Gastrocnemius medialis (tissue), 4 donors: Measurements from ENCODE around the gene NAALADL1. TPM values are rescaled to one million over a fixed set of nuclear protein-coding genes. Genes with fewer than 3 reads are reported as not detected.
A peak's percentile ranks its signal among the peaks of the same experiment; 100 is the strongest.

ENCODE experiments used
- ATAC-seq, 2 donors: fragments of 150-250 bp; one replicate each; pipeline ENCODE4 v1.9.1; 2016
- DNase-seq, 2 donors: peaks; one replicate each; pipeline ENCODE4 v3.0.0-alpha.2; 2019
- H3K27ac ChIP-seq, 4 donors: fragments of 200-600 bp; sonication (generic); 1 replicate in 1 of 4; 2 replicates in 3 of 4; pipeline ENCODE4 v1.5.1; 2016 to 2018; ENCODE audit warnings: mild to moderate bottlenecking in 2 of 4, moderate library complexity in 1 of 4
- H3K27me3 ChIP-seq, 3 donors: fragments of 200-600 bp; sonication (generic) in 2 of 3; 1 replicate in 1 of 3; 2 replicates in 2 of 3; pipeline versions ENCODE4 v1.5.1 to v1.6.0; 2016 to 2019; ENCODE audit warnings: mild to moderate bottlenecking in 1 of 3, moderate library complexity in 1 of 3
- H3K36me3 ChIP-seq, 2 donors: fragments of 200-600 bp; sonication (generic) in 1 of 2; one replicate each; pipeline ENCODE4 v1.5.1; 2017 to 2018
- H3K4me1 ChIP-seq, 2 donors: fragments of 200-600 bp; sonication (generic) in 1 of 2; one replicate each; pipeline ENCODE4 v1.5.1; 2016 to 2017; ENCODE audit warnings: mild to moderate bottlenecking in 2 of 2
- H3K4me3 ChIP-seq, 4 donors: fragments of 200-600 bp; sonication (generic) in 3 of 4; 1 replicate in 1 of 4; 2 replicates in 3 of 4; pipeline ENCODE4 v1.5.1; 2016 to 2019; ENCODE audit warnings: mild to moderate bottlenecking in 2 of 4
- H3K9me3 ChIP-seq, 3 donors: fragments of 200-600 bp; sonication (generic) in 2 of 3; 1 replicate in 1 of 3; 2 replicates in 2 of 3; pipeline ENCODE4 v1.5.1; 2016 to 2019
- POLR2A ChIP-seq, 2 donors: fragments of 450-650 bp; IDR thresholded peaks; one replicate each; pipeline ENCODE4 v1.6.1; 2017; ENCODE audit warnings: antibody characterized with exemption in 2 of 2, mild to moderate bottlenecking in 2 of 2, moderate library complexity in 2 of 2
- in situ Hi-C, 4 donors: fragments of 200-750 bp; cut with MboI; loops; one replicate each; pipeline versions ENCODE4 v1.15.0 to v1.8.0; 2017; ENCODE audit warnings: low sequenced_read_pairs in 4 of 4
- intact Hi-C: fragments of 100-400 bp; cut with DNase I; formaldehyde crosslinking; loops from one replicate; pipeline ENCODE4 v1.15.1; 2023; ENCODE audit warnings: low total_unique reads
- total RNA-seq, 4 donors: library from RNA; depleted of rRNA; stranded (reverse); fragments of >200 nt; gene quantifications; one replicate each; pipeline versions ENCODE4 v1.1.0 to v1.2.3, GENCODE V29; 2016
- TF ChIP-seq, protein P1 (sequence below), 5 experiments: fragments of 450-650 bp in 3 of 5; fragments of 200-600 bp in 2 of 5; sonication (generic) in 2 of 5; IDR thresholded peaks in 4 of 5; conservative IDR thresholded peaks in 1 of 5; 1 replicate in 4 of 5; 2 replicates in 1 of 5; pipeline ENCODE4 v1.5.1; 2016 to 2019; ENCODE audit warnings: antibody characterized with exemption in 5 of 5, mild to moderate bottlenecking in 3 of 5, moderate library complexity in 3 of 5

The NAALADL1 gene
- total RNA-seq, 4 donors from 2014 or later, result 0.22 to 4.0 (median 2.6) TPM

DNA sequence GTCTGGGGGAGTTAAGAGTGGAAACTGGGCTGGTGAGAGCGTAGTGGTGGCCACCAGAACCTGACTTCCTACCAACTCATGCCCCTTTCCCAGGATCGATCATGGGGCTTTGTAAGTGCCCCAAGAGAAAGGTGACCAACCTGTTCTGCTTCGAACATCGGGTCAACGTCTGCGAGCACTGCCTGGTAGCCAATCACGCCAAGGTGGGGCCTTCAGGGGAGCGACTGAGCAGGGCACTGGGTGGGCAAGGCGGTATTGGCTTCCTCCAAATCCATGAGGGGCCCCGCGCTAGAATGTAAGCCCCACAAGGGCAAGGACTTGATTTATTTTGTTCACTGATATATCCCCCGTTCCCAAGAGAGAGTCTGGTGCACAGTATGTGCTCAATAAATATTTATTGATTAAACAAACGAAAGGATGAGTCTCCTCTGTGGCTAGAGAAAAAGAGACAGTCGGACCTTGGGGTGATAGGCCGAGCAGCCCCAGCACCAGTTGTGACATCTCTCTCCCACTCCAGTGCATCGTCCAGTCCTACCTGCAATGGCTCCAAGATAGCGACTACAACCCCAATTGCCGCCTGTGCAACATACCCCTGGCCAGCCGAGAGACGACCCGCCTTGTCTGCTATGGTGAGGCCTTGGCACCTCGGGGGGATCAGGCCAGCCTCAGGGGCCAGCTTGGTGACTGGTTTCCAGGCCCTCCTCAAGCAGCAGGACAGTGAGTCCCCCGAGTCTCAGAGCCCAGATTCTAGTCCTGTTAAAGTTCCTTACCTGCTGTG, 26.4 kb upstream of the NAALADL1 start:
- Histone ChIP-seq H3K9me3 (no peaks in the 10 kb centered on the region), H3K27ac (peak overlapping the region; percentile 90 to 98 (median 91)), H3K4me1 (peaks cover 12 to 18% of the 10 kb centered on the region in 2 donors), H3K27me3 (no peaks in the 10 kb centered on the region), H3K4me3 (peak overlapping the region; percentile 71 to 95 (median 81)), H3K36me3 (peaks cover 0 to 40% of the 10 kb centered on the region in 2 donors)
- DNase-seq (no peak), ATAC-seq (peak in 1 of 2 donors; percentile 1)
- intact Hi-C loops (loop anchor here (1.0 to 5.0 kb wide), 7 partner anchors 12 to 1261 kb away; partner anchors contain the start of genes BRMS1, FAU, MRPL49 and SAC3D1), in situ Hi-C loops (no loop called here)
- no peak for TF ChIP-seq POLR2A (IDR thresholded peaks at IDR 0.05)
- TF ChIP-seq, protein P1, sequence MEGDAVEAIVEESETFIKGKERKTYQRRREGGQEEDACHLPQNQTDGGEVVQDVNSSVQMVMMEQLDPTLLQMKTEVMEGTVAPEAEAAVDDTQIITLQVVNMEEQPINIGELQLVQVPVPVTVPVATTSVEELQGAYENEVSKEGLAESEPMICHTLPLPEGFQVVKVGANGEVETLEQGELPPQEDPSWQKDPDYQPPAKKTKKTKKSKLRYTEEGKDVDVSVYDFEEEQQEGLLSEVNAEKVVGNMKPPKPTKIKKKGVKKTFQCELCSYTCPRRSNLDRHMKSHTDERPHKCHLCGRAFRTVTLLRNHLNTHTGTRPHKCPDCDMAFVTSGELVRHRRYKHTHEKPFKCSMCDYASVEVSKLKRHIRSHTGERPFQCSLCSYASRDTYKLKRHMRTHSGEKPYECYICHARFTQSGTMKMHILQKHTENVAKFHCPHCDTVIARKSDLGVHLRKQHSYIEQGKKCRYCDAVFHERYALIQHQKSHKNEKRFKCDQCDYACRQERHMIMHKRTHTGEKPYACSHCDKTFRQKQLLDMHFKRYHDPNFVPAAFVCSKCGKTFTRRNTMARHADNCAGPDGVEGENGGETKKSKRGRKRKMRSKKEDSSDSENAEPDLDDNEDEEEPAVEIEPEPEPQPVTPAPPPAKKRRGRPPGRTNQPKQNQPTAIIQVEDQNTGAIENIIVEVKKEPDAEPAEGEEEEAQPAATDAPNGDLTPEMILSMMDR (IDR thresholded peaks at IDR 0.05 in 4 of 5, conservative IDR thresholded peaks at IDR 0.05 in 1 of 5), result no peak

GRCh38 chr11:65083834-65084597, 25.7 kb upstream of the NAALADL1 start, which contains the start of the genes CDCA5 and ZFPL1:
Gene CDCA5, minus strand, starts transcription at chr11:65084040. Its CDS starts 62 bp downstream, at chr11:65083978.
Gene ZFPL1, plus strand, starts transcription at chr11:65084222. Its CDS starts 477 bp downstream, at chr11:65084699.
- Histone ChIP-seq H3K9me3 (no peaks in the 10 kb centered on the region), H3K27me3 (no peaks in the 10 kb centered on the region), H3K27ac (peak within 1 kb of the TSS; percentile 90 to 98 (median 91)), H3K36me3 (peaks cover 0 to 38% of the 10 kb centered on the region in 2 donors), H3K4me3 (peak within 1 kb of the TSS; percentile 71 to 95 (median 81)), H3K4me1 (peaks cover 12 to 18% of the 10 kb centered on the region in 2 donors)
- peak; percentile 12 to 52 for TF ChIP-seq POLR2A (IDR thresholded peaks at IDR 0.05)
- TF ChIP-seq, protein P1 (IDR thresholded peaks at IDR 0.05 in 4 of 5, conservative IDR thresholded peaks at IDR 0.05 in 1 of 5), result peak in 1 of 5 experiments; percentile 4
- intact Hi-C loops, result loop anchor here (1.0 to 5.0 kb wide), 7 partner anchors 12 to 1261 kb away; partner anchors contain the start of genes BRMS1, FAU, MRPL49 and SAC3D1
- DNase-seq (peak; percentile 90 to 93), ATAC-seq (peak; percentile 98 to 99)
- in situ Hi-C loops, result no loop called here

- TF ChIP-seq, protein P1 (IDR thresholded peaks at IDR 0.05 in 4 of 5, conservative IDR thresholded peaks at IDR 0.05 in 1 of 5), result no peak
- TF ChIP-seq POLR2A (IDR thresholded peaks at IDR 0.05), result no peak
- Histone ChIP-seq H3K27ac (peak overlapping the region; percentile 90 to 98 (median 91)), H3K36me3 (peaks cover 0 to 31% of the 10 kb centered on the region in 2 donors), H3K27me3 (no peaks in the 10 kb centered on the region), H3K9me3 (no peaks in the 10 kb centered on the region), H3K4me3 (peak overlapping the region; percentile 71 to 95 (median 81)), H3K4me1 (peaks cover 12 to 18% of the 10 kb centered on the region in 2 donors)
- ATAC-seq (peak in 1 of 2 donors; percentile 1), DNase-seq (no peak)
- in situ Hi-C loops (no loop called here), intact Hi-C loops (loop anchor here (5.0 kb wide), 1 partner anchor 41 kb away; the partner anchor contains the start of gene SAC3D1)
These were observed 24.9 kb upstream of the NAALADL1 start for GRCh38 chr11:65083134-65083833.

DNA sequence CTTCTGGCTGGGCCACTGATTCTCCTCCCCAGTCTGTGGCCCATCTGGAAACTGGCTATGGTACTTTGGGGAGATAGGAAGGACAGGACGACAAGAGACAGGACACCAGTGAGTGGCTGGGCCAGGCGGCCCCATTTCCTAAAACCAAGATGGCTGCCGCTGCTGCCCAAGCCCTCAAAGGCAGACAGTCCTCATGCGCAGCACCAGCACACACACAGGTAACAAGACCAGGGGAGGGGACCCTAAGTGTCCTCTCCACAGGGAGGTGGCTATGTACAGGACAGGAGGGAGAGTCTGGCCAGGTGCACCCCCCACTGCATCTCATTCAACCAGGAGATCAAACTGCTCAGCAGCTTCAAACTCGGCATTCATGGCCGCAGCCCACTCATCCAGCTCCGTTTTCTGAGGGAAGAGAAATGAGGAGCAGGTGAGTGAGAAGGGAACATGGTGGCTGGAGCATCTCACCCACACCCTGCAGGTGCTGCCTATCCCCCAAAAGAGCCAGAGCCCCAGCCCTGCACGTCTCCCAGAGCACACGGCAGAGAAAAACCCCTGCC, 20.5 kb upstream of the NAALADL1 start:
- no peak overlapping the region for H3K27ac ChIP-seq
- H3K27me3 ChIP-seq, result no peaks in the 10 kb centered on the region
- no peak for ATAC-seq
- H3K4me1 ChIP-seq, result peaks cover 6 to 8% of the 10 kb centered on the region in 2 donors
- no peaks in the 10 kb centered on the region for H3K36me3 ChIP-seq
- no peaks in the 10 kb centered on the region for H3K9me3 ChIP-seq
- intact Hi-C loops, result no loop called here
- no peak overlapping the region for H3K4me3 ChIP-seq
- in situ Hi-C loops, result no loop called here
- TF ChIP-seq POLR2A (IDR thresholded peaks at IDR 0.05), result no peak
- TF ChIP-seq, protein P1 (IDR thresholded peaks at IDR 0.05 in 4 of 5, conservative IDR thresholded peaks at IDR 0.05 in 1 of 5), result no peak
- no peak for DNase-seq
